ENCODE measurements around the gene HSD17B3.

HSD17B3 gene

GRCh38 chr9:96255698-96256097 is 46.3 kb downstream of the HSD17B3 start:
- TF ChIP-seq, protein P1, sequence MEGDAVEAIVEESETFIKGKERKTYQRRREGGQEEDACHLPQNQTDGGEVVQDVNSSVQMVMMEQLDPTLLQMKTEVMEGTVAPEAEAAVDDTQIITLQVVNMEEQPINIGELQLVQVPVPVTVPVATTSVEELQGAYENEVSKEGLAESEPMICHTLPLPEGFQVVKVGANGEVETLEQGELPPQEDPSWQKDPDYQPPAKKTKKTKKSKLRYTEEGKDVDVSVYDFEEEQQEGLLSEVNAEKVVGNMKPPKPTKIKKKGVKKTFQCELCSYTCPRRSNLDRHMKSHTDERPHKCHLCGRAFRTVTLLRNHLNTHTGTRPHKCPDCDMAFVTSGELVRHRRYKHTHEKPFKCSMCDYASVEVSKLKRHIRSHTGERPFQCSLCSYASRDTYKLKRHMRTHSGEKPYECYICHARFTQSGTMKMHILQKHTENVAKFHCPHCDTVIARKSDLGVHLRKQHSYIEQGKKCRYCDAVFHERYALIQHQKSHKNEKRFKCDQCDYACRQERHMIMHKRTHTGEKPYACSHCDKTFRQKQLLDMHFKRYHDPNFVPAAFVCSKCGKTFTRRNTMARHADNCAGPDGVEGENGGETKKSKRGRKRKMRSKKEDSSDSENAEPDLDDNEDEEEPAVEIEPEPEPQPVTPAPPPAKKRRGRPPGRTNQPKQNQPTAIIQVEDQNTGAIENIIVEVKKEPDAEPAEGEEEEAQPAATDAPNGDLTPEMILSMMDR (IDR thresholded peaks at IDR 0.05; ENCODE audit: low read depth, low read length): no peak
- no peak overlapping the region for H3K4me3 ChIP-seq (replicated peaks in 1 of 2; ENCODE audit: low read depth in 2 of 2, low read length in 2 of 2)
- DNase-seq (ENCODE audit: low read depth in 2 of 2): no peak

DNA sequence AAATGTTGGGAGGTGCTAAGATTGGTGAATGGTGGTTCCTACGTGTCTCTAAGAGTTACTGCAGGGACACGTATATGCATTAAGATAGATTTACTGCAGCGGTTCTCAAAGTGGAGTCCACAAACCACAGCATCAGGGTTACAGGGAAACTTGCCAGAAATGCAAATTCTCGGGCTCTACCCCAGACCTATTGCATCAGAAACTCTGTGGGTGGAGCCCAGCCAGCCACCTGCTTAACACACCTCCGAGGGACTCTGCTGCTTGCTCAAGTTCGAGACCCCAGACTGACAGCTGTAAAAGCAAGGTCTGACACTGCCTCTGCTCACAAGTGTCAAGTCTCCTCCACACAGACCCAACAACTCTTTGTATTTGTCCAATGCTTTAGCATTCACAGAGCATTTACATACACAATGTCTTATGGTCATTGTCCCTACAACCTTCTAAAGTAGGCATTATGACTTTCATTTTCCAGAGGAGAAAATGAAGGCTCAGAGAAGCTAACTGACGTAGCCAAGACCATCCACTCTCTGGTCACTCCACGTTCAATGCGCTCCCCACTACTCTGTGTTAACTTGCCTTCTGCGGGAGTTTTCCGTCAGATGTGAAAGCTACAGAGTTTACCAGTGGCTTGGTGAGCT is 48.8 kb downstream of the HSD17B3 start:
- no peak overlapping the region for H3K4me3 ChIP-seq (replicated peaks in 1 of 2; ENCODE audit: low read depth in 2 of 2, low read length in 2 of 2)
- TF ChIP-seq, protein P1 (IDR thresholded peaks at IDR 0.05; ENCODE audit: low read depth, low read length): no peak
- no peak for DNase-seq (ENCODE audit: low read depth in 2 of 2)

- no peak overlapping the region for H3K4me3 ChIP-seq (replicated peaks in 1 of 2; ENCODE audit: low read depth in 2 of 2, low read length in 2 of 2)
- peak in 1 of 2 donors; percentile 21 for DNase-seq (ENCODE audit: low read depth in 2 of 2)
- TF ChIP-seq, protein P1 (IDR thresholded peaks at IDR 0.05; ENCODE audit: low read depth, low read length): no peak
Observed at GRCh38 chr9:96251451-96251850, 50.5 kb downstream of the HSD17B3 start.

DNA sequence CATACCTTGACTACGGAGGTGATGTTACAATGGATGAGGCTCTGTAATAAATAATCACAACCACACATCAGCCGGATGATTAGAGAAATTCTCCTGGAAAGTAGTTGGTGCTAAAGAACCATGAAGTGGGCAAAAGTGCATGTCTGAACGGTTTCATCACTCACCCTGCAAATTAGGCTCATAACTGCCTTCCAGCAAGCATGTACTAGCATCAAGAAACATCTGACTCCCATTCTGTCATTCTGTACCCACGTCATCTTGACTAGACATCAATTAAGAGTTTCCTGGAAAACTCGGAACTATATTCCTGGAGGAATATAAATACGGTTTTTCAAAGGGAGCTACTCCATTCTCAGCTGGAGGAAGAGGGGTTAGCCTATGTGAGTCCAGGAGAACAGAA is 52.2 kb downstream of the HSD17B3 start:
- no peak overlapping the region for H3K4me3 ChIP-seq (replicated peaks in 1 of 2; ENCODE audit: low read depth in 2 of 2, low read length in 2 of 2)
- TF ChIP-seq, protein P1 (IDR thresholded peaks at IDR 0.05; ENCODE audit: low read depth, low read length): no peak
- no peak for DNase-seq (ENCODE audit: low read depth in 2 of 2)

DNA sequence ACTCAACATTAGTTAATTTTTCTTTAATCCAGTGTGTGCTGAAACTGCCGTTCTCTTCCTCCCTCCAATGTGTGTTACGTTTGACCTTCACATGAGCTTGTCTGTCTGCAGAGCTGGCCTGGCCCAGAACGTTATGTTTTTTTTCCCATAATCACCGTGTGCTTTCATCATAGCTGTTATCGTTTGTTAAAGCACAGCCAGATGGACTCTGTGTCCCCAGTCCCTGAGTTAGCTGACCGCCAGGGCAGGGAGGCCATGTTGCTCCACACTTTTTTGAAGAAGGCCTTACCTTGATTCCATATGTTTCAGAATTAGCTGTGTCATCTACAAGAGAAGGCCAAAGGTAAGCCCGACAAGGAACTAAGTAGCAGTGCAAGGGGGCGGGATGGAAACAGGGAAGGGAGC is 55.7 kb downstream of the HSD17B3 start:
- H3K4me3 ChIP-seq (replicated peaks in 1 of 2; ENCODE audit: low read depth in 2 of 2, low read length in 2 of 2): no peak overlapping the region

GRCh38 chr9:96245399-96245798 is 56.6 kb downstream of the HSD17B3 start:
- DNase-seq (ENCODE audit: low read depth in 2 of 2): no peak
- TF ChIP-seq, protein P1 (IDR thresholded peaks at IDR 0.05; ENCODE audit: low read depth, low read length): peak; percentile 3
- no peak overlapping the region for H3K4me3 ChIP-seq (replicated peaks in 1 of 2; ENCODE audit: low read depth in 2 of 2, low read length in 2 of 2)

More for the DNA sequence above, 55.7 kb downstream of the HSD17B3 start:
- TF ChIP-seq, protein P1 (IDR thresholded peaks at IDR 0.05; ENCODE audit: low read depth, low read length): no peak
- DNase-seq (ENCODE audit: low read depth in 2 of 2): no peak

DNA sequence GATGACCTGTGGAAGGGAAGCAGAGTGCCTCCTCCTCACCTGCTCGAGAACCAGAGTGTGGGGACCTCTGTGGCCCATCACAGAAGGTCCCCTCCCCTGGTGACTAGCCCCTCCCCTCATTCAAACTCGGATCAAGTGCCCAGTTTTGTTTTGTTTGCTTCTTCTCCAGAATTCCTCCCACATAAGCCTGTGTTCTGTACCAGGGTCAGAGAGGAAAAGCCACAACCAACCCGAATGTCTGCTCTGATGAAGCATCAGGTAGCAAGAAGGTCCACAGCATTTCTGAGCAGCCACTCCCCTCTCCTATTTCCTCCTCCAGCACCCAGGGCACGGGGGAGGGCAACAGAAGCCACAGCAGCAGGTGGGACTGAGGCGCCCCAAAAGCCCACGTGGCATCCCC is 58.2 kb downstream of the HSD17B3 start:
- TF ChIP-seq, protein P1 (IDR thresholded peaks at IDR 0.05; ENCODE audit: low read depth, low read length): no peak
- H3K4me3 ChIP-seq (replicated peaks in 1 of 2; ENCODE audit: low read depth in 2 of 2, low read length in 2 of 2): no peak overlapping the region
- no peak for DNase-seq (ENCODE audit: low read depth in 2 of 2)

All from cardiac fibroblast (primary cell).